Gastroesophageal sphincter (tissue), 3 donors: Measurements from ENCODE around the gene MCM3AP.

Experiments used
- CTCF ChIP-seq, 4 experiments: fragments of 200-600 bp in 2 of 4; fragments of 450-650 bp in 2 of 4; sonication (generic) in 1 of 4; IDR thresholded peaks; one replicate each; pipeline ENCODE4 v1.5.1; 2017 to 2019; ENCODE audit warnings: antibody characterized with exemption in 4 of 4, mild to moderate bottlenecking in 2 of 4, moderate library complexity in 2 of 4
- EP300 ChIP-seq: sonication (generic); formaldehyde crosslinking; IDR thresholded peaks from one replicate; pipeline ENCODE4 v1.6.1; 2017; ENCODE audit warnings: antibody characterized with exemption, mild to moderate bottlenecking
- POLR2A ChIP-seq, 2 donors: fragments of 450-650 bp; IDR thresholded peaks; one replicate each; pipeline ENCODE4 v1.6.1; 2017; ENCODE audit warnings: antibody characterized with exemption in 2 of 2, mild to moderate bottlenecking in 2 of 2, moderate library complexity in 1 of 2
- POLR2AphosphoS5 ChIP-seq: sonication (generic); formaldehyde crosslinking; IDR thresholded peaks from one replicate; pipeline ENCODE4 v1.6.1; 2017; ENCODE audit warnings: antibody characterized with exemption

GRCh38 chr21:46318464-46318845 lies 33.0 kb upstream of the MCM3AP start:
- TF ChIP-seq POLR2A (IDR thresholded peaks at IDR 0.05), result no peak
- TF ChIP-seq CTCF (IDR thresholded peaks at IDR 0.05), result no peak
- no peak for TF ChIP-seq EP300
- TF ChIP-seq POLR2AphosphoS5, result no peak
